ENCODE data around the gene ZNF500. TPM values are rescaled to one million over a fixed set of nuclear protein-coding genes. Genes with fewer than 3 reads are reported as not detected.

The ZNF500 gene
- total RNA-seq, 6 experiments from 2014 or later: 4.5 to 6.6 (median 5.8) TPM

GRCh38 chr16:4755687-4756086 lies 11.3 kb downstream of the ZNF500 start:
- TF ChIP-seq POLR2A (IDR thresholded peaks at IDR 0.05) (no peak), CTCF (IDR thresholded peaks at IDR 0.05) (no peak)
- H3K9me3 ChIP-seq: no peaks in the 10 kb centered on the region
- ATAC-seq: no peak
- H3K4me1 ChIP-seq: no peaks in the 10 kb centered on the region
- no peaks in the 10 kb centered on the region for H3K27me3 ChIP-seq
- intact Hi-C loops (cut with DNase I): no loop called here
- no peak overlapping the region for H3K4me3 ChIP-seq
- H3K27ac ChIP-seq: no peak overlapping the region
- WGBS (ENCODE audit: insufficient coverage, low coverage, low lambda C conversion rate, missing lambda C conversion rate): 90% methylated on average over 3 of the region's 6 CpGs
- no peak for DNase-seq
- H3K36me3 ChIP-seq: peaks cover 0 to 54% (median 20%) of the 10 kb centered on the region in 4 donors

GRCh38 chr16:4754865-4755264 lies 12.1 kb downstream of the ZNF500 start:
- Histone ChIP-seq H3K9me3 (no peaks in the 10 kb centered on the region), H3K4me3 (no peak overlapping the region), H3K27me3 (no peaks in the 10 kb centered on the region), H3K36me3 (peaks cover 0 to 47% (median 19%) of the 10 kb centered on the region in 4 donors), H3K27ac (no peak overlapping the region), H3K4me1 (no peaks in the 10 kb centered on the region)
- WGBS (ENCODE audit: insufficient coverage, low coverage, low lambda C conversion rate, missing lambda C conversion rate): 97% methylated on average over 3 of the region's 4 CpGs
- intact Hi-C loops (cut with DNase I): no loop called here
- ATAC-seq (no peak), DNase-seq (no peak)
- TF ChIP-seq POLR2A (IDR thresholded peaks at IDR 0.05): no peak
- no peak for TF ChIP-seq CTCF (IDR thresholded peaks at IDR 0.05)

- Histone ChIP-seq H3K4me1 (no peaks in the 10 kb centered on the region), H3K27ac (no peak overlapping the region), H3K27me3 (no peaks in the 10 kb centered on the region), H3K4me3 (no peak overlapping the region), H3K36me3 (peaks cover 0 to 34% (median 15%) of the 10 kb centered on the region in 4 donors), H3K9me3 (no peaks in the 10 kb centered on the region)
- 44% methylated on average over 3 of the region's 11 CpGs for WGBS (ENCODE audit: insufficient coverage, low coverage, low lambda C conversion rate, missing lambda C conversion rate)
- intact Hi-C loops (cut with DNase I): no loop called here
- TF ChIP-seq CTCF (IDR thresholded peaks at IDR 0.05): no peak
- TF ChIP-seq POLR2A (IDR thresholded peaks at IDR 0.05): no peak
- no peak for DNase-seq
- ATAC-seq: no peak
Measured at GRCh38 chr16:4753227-4753626, 13.7 kb downstream of the ZNF500 start.

GRCh38 chr16:4752351-4753100 lies 14.4 kb downstream of the ZNF500 start:
- intact Hi-C loops (cut with DNase I): no loop called here
- no peaks in the 10 kb centered on the region for H3K9me3 ChIP-seq
- WGBS (ENCODE audit: insufficient coverage, low coverage, low lambda C conversion rate, missing lambda C conversion rate): 98% methylated on average over 5 of the region's 44 CpGs
- no peaks in the 10 kb centered on the region for H3K27me3 ChIP-seq
- H3K36me3 ChIP-seq: peaks cover 0 to 28% (median 13%) of the 10 kb centered on the region in 4 donors
- DNase-seq (no peak), ATAC-seq (peak in 1 of 4 donors; percentile 25)
- H3K4me1 ChIP-seq: no peaks in the 10 kb centered on the region
- no peak overlapping the region for H3K4me3 ChIP-seq
- H3K27ac ChIP-seq: no peak overlapping the region
- TF ChIP-seq CTCF (IDR thresholded peaks at IDR 0.05) (no peak), POLR2A (IDR thresholded peaks at IDR 0.05) (no peak)

Data from right lobe of liver (tissue), 6 donors.